H1 (cell line): Measurements from ENCODE around the gene CDRT4. TPM values are rescaled to one million over a fixed set of nuclear protein-coding genes. Genes with fewer than 3 reads are reported as not detected.

Source experiments
- NANOG ChIP-seq: IDR thresholded peaks from 2 replicates; pipeline ENCODE4 v1.6.1; 2011; ENCODE audit warnings: low read length, low read depth, mild to moderate bottlenecking, inconsistent platforms; ENCODE audit not compliant: insufficient read depth, poor library complexity, severe bottlenecking
- SP4 ChIP-seq: IDR thresholded peaks from 2 replicates; pipeline ENCODE4 v1.6.1; 2012; ENCODE audit warnings: low read length, inconsistent platforms
- TEAD4 ChIP-seq: IDR thresholded peaks from 2 replicates; pipeline ENCODE4 v1.6.1; 2012; ENCODE audit warnings: low read depth, low read length, inconsistent platforms, mixed read lengths
- polyA plus RNA-seq, 7 experiments: library from polyadenylated mRNA; depleted of rRNA in 3 of 7; stranded (reverse) in 5 of 7; unstranded in 2 of 7; fragments of >200 nt in 5 of 7; fragments of 200-250 nt in 2 of 7; gene quantifications; 1 replicate in 5 of 7; 2 replicates in 1 of 7; 4 replicates in 1 of 7; pipeline versions ENCODE4 v1.2.1 to v1.2.3, GENCODE V29; 2011 to 2013; ENCODE audit warnings: missing spikeins in 2 of 7, mixed read lengths in 2 of 7
- total RNA-seq: library from RNA; stranded (reverse); fragmentation: NEBNext Ultra II Directional; extraction: Animal tissue kit (Norgen Biotek cat#: 25700); gene quantifications from 2 replicates; pipeline ENCODE4 v1.2.1, GENCODE V29; 2021
- TF ChIP-seq, protein P1 (sequence below): fragments of 300-600 bp; sonication (generic); IDR thresholded peaks from 2 replicates; pipeline ENCODE4 v1.7.1; 2012; ENCODE audit warnings: low read length, moderate library complexity, mild to moderate bottlenecking, inconsistent platforms; ENCODE audit not compliant: insufficient replicate concordance

CDRT4 gene
- total and polyA plus RNA-seq, 2 of the 8 experiments (the other 6 are each of a cell fraction or from before 2014, with no cell fraction given), result 2.6 to 5.6 TPM

DNA sequence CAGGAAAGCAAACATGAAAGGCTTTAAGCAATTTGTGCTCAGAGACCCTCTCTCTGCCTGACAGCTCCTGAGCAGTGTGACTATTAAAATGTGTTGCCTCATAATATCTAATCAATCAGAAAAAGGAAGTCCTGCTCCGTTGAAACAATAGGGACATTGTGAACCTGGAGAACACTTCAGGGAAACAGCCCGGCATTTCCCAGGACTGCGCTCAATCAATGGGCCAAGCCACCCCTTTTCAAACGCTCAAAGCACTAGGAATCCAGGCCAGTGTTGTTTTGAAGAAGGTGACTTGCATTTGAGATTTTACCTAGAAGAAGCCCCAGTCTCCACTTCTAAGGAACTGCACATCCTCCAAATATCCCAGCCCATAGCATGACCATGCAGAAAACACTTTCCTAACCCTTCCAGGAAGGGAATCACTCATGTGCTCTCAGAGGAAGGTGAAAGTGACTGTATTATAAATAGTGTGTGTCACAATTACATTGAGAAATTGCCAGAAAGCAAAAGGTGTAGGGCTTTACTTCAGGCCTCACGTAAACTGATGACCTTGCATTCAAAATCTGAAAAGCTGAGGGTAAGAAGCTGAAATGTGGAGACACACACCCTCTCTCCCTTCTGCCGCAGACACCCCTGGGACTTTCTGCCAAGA lies 19.4 kb downstream of the CDRT4 start (continued):
- TF ChIP-seq, protein P1, sequence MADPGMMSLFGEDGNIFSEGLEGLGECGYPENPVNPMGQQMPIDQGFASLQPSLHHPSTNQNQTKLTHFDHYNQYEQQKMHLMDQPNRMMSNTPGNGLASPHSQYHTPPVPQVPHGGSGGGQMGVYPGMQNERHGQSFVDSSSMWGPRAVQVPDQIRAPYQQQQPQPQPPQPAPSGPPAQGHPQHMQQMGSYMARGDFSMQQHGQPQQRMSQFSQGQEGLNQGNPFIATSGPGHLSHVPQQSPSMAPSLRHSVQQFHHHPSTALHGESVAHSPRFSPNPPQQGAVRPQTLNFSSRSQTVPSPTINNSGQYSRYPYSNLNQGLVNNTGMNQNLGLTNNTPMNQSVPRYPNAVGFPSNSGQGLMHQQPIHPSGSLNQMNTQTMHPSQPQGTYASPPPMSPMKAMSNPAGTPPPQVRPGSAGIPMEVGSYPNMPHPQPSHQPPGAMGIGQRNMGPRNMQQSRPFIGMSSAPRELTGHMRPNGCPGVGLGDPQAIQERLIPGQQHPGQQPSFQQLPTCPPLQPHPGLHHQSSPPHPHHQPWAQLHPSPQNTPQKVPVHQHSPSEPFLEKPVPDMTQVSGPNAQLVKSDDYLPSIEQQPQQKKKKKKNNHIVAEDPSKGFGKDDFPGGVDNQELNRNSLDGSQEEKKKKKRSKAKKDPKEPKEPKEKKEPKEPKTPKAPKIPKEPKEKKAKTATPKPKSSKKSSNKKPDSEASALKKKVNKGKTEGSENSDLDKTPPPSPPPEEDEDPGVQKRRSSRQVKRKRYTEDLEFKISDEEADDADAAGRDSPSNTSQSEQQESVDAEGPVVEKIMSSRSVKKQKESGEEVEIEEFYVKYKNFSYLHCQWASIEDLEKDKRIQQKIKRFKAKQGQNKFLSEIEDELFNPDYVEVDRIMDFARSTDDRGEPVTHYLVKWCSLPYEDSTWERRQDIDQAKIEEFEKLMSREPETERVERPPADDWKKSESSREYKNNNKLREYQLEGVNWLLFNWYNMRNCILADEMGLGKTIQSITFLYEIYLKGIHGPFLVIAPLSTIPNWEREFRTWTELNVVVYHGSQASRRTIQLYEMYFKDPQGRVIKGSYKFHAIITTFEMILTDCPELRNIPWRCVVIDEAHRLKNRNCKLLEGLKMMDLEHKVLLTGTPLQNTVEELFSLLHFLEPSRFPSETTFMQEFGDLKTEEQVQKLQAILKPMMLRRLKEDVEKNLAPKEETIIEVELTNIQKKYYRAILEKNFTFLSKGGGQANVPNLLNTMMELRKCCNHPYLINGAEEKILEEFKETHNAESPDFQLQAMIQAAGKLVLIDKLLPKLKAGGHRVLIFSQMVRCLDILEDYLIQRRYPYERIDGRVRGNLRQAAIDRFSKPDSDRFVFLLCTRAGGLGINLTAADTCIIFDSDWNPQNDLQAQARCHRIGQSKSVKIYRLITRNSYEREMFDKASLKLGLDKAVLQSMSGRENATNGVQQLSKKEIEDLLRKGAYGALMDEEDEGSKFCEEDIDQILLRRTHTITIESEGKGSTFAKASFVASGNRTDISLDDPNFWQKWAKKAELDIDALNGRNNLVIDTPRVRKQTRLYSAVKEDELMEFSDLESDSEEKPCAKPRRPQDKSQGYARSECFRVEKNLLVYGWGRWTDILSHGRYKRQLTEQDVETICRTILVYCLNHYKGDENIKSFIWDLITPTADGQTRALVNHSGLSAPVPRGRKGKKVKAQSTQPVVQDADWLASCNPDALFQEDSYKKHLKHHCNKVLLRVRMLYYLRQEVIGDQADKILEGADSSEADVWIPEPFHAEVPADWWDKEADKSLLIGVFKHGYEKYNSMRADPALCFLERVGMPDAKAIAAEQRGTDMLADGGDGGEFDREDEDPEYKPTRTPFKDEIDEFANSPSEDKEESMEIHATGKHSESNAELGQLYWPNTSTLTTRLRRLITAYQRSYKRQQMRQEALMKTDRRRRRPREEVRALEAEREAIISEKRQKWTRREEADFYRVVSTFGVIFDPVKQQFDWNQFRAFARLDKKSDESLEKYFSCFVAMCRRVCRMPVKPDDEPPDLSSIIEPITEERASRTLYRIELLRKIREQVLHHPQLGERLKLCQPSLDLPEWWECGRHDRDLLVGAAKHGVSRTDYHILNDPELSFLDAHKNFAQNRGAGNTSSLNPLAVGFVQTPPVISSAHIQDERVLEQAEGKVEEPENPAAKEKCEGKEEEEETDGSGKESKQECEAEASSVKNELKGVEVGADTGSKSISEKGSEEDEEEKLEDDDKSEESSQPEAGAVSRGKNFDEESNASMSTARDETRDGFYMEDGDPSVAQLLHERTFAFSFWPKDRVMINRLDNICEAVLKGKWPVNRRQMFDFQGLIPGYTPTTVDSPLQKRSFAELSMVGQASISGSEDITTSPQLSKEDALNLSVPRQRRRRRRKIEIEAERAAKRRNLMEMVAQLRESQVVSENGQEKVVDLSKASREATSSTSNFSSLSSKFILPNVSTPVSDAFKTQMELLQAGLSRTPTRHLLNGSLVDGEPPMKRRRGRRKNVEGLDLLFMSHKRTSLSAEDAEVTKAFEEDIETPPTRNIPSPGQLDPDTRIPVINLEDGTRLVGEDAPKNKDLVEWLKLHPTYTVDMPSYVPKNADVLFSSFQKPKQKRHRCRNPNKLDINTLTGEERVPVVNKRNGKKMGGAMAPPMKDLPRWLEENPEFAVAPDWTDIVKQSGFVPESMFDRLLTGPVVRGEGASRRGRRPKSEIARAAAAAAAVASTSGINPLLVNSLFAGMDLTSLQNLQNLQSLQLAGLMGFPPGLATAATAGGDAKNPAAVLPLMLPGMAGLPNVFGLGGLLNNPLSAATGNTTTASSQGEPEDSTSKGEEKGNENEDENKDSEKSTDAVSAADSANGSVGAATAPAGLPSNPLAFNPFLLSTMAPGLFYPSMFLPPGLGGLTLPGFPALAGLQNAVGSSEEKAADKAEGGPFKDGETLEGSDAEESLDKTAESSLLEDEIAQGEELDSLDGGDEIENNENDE, result no peak
- TF ChIP-seq TEAD4, result no peak
- no peak for TF ChIP-seq SP4
- TF ChIP-seq NANOG, result no peak
